Measurements from ENCODE around the gene KCNQ1. TPM values are rescaled to one million over a fixed set of nuclear protein-coding genes. Genes with fewer than 3 reads are reported as not detected.

KCNQ1 gene
- total and polyA plus RNA-seq, 8 donors = 7.1 to 37.7 (median 9.9) TPM

GRCh38 chr11:2776351-2777061 is 331.7 kb downstream of the KCNQ1 start:
- intact Hi-C loops (cut with DNase I) = no loop called here
- Histone ChIP-seq H3K36me3 (no peaks in the 10 kb centered on the region), H3K4me3 (no peak overlapping the region), H3K27me3 (peaks cover 0 to 13% of the 10 kb centered on the region in 2 donors), H3K4me1 (peaks cover 25 to 38% of the 10 kb centered on the region in 2 donors), H3K9me3 (no peaks in the 10 kb centered on the region), H3K27ac (no peak overlapping the region)
- ATAC-seq (no peak), DNase-seq (peak in 1 of 4 donors; percentile 73)
- no peak for TF ChIP-seq CTCF (IDR thresholded peaks at IDR 0.05)

GRCh38 chr11:2777386-2777785 is 332.6 kb downstream of the KCNQ1 start:
- intact Hi-C loops (cut with DNase I) = no loop called here
- no peak overlapping the region for H3K27ac ChIP-seq
- no peaks in the 10 kb centered on the region for H3K36me3 ChIP-seq
- no peak for ATAC-seq
- TF ChIP-seq CTCF (IDR thresholded peaks at IDR 0.05) = no peak
- peaks cover 0 to 13% of the 10 kb centered on the region in 2 donors for H3K27me3 ChIP-seq
- no peaks in the 10 kb centered on the region for H3K9me3 ChIP-seq
- peaks cover 25 to 41% of the 10 kb centered on the region in 2 donors for H3K4me1 ChIP-seq
- H3K4me3 ChIP-seq = no peak overlapping the region
- peak in 3 of 4 donors; percentile 26 to 39 (median 36) for DNase-seq

GRCh38 chr11:2777871-2778629 is 333.2 kb downstream of the KCNQ1 start:
- H3K27ac ChIP-seq = peak overlapping the region; percentile 47 to 74

GRCh38 chr11:2778630-2779498 is 334.1 kb downstream of the KCNQ1 start:
- intact Hi-C loops (cut with DNase I) = no loop called here
- no peak for TF ChIP-seq CTCF (IDR thresholded peaks at IDR 0.05)
- Histone ChIP-seq H3K9me3 (no peaks in the 10 kb centered on the region), H3K4me1 (peaks cover 25 to 41% of the 10 kb centered on the region in 2 donors), H3K36me3 (no peaks in the 10 kb centered on the region), H3K4me3 (no peak overlapping the region), H3K27ac (peak overlapping the region; percentile 47 to 74), H3K27me3 (peaks cover 0 to 13% of the 10 kb centered on the region in 2 donors)
- DNase-seq (peak; percentile 77 to 93 (median 85)), ATAC-seq (peak; percentile 89)

More at GRCh38 chr11:2777871-2778629, 333.2 kb downstream of the KCNQ1 start:
- DNase-seq (peak in 3 of 4 donors; percentile 27 to 76 (median 31)), ATAC-seq (no peak)
- no peaks in the 10 kb centered on the region for H3K9me3 ChIP-seq
- H3K4me1 ChIP-seq = peaks cover 25 to 41% of the 10 kb centered on the region in 2 donors
- intact Hi-C loops (cut with DNase I) = no loop called here
- no peak for TF ChIP-seq CTCF (IDR thresholded peaks at IDR 0.05)
- H3K27me3 ChIP-seq = peaks cover 0 to 13% of the 10 kb centered on the region in 2 donors
- H3K4me3 ChIP-seq = no peak overlapping the region
- H3K36me3 ChIP-seq = no peaks in the 10 kb centered on the region
